Gastrocnemius medialis (tissue), 4 donors: ENCODE data around the gene SELENOF.

Experiments
- POLR2A ChIP-seq, 2 donors: fragments of 450-650 bp; IDR thresholded peaks; one replicate each; pipeline ENCODE4 v1.6.1; 2017; ENCODE audit warnings: antibody characterized with exemption in 2 of 2, mild to moderate bottlenecking in 2 of 2, moderate library complexity in 2 of 2
- TF ChIP-seq, protein P1 (sequence below), 5 experiments: fragments of 450-650 bp in 3 of 5; fragments of 200-600 bp in 2 of 5; sonication (generic) in 2 of 5; IDR thresholded peaks in 4 of 5; conservative IDR thresholded peaks in 1 of 5; 1 replicate in 4 of 5; 2 replicates in 1 of 5; pipeline ENCODE4 v1.5.1; 2016 to 2019; ENCODE audit warnings: antibody characterized with exemption in 5 of 5, mild to moderate bottlenecking in 3 of 5, moderate library complexity in 3 of 5

DNA sequence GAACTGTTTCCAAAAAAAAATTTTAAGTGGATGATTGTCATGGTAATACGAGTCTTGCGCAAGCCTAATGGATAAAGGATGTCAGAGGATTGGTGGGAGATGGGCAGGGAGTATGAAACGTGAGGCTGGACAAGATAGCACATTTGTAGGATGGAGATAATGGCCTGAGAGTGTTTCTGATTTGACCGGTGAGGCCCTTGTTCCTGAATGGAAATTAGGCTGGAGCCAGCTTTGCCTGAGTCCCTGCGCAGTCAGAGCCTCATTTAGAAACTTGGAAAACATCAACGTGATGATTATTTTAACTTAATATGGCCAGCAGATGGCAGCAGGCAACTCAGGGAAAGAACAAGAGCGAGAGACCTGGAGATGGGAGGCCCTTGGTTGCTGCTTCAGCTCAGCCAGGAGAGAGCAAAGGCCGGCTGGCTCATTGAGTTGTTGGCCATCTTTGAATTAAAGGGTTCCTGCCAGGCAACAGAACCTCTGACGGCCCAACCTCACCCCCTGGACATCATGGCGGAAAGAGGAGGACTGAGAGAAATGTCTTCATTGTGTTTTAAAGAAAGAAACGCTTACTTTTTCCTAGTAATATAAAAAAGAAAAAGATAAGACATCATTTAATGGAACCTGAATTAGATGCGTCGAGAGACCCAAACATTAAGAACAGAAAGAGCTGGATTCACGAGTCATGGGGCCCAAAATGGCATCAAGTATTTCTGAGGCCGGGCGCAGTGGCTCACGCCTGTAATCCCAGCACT, 80.3 kb downstream of the SELENOF start:
- TF ChIP-seq, protein P1, sequence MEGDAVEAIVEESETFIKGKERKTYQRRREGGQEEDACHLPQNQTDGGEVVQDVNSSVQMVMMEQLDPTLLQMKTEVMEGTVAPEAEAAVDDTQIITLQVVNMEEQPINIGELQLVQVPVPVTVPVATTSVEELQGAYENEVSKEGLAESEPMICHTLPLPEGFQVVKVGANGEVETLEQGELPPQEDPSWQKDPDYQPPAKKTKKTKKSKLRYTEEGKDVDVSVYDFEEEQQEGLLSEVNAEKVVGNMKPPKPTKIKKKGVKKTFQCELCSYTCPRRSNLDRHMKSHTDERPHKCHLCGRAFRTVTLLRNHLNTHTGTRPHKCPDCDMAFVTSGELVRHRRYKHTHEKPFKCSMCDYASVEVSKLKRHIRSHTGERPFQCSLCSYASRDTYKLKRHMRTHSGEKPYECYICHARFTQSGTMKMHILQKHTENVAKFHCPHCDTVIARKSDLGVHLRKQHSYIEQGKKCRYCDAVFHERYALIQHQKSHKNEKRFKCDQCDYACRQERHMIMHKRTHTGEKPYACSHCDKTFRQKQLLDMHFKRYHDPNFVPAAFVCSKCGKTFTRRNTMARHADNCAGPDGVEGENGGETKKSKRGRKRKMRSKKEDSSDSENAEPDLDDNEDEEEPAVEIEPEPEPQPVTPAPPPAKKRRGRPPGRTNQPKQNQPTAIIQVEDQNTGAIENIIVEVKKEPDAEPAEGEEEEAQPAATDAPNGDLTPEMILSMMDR (IDR thresholded peaks at IDR 0.05 in 4 of 5, conservative IDR thresholded peaks at IDR 0.05 in 1 of 5) = peak; percentile 51 to 70 (median 64)
- TF ChIP-seq POLR2A (IDR thresholded peaks at IDR 0.05) = no peak
